Activated B cell treated with CpG ODN at 0.5 μM for 24 hours (primary cell): ENCODE results near the gene B3GNT9. TPM values are rescaled to one million over a fixed set of nuclear protein-coding genes. Genes with fewer than 3 reads are reported as not detected.
A peak's percentile ranks its signal among the peaks of the same experiment; 100 is the strongest.

Experiments
- ATAC-seq: fragments of 200-7000 bp; cut with Tn5 transposase; one replicate; pipeline ENCODE4 v1.10.0; 2021; ENCODE audit warnings: low read depth, mild to moderate bottlenecking, moderate library complexity
- CTCF ChIA-PET: fragments of 350-600 bp; sonication (Branson Sonifier 250); formaldehyde crosslinking; loops from one replicate; lab custom pipeline; 2021; ENCODE audit warnings: antibody characterized with exemption; lab: Charles Lee
- POLR2A ChIA-PET: fragments of 350-600 bp; sonication (Branson Sonifier 250); formaldehyde crosslinking; loops from one replicate; lab custom pipeline; 2021; ENCODE audit warnings: antibody characterized with exemption; lab: Charles Lee
- DNase-seq: peaks from one replicate; pipeline ENCODE4 v3.0.0; 2022
- H3K27ac Mint-ChIP-seq: one replicate; pipeline ENCODE4 v1.8.0; 2020; ENCODE audit warnings: mixed read lengths
- H3K27me3 Mint-ChIP-seq: one replicate; pipeline ENCODE4 v1.8.0; 2021; ENCODE audit warnings: mixed read lengths
- H3K36me3 Mint-ChIP-seq: one replicate; pipeline ENCODE4 v1.8.0; 2021; ENCODE audit warnings: low read depth, mixed read lengths
- H3K4me1 Mint-ChIP-seq: one replicate; pipeline ENCODE4 v1.8.0; 2021; ENCODE audit warnings: mixed read lengths
- H3K4me3 Mint-ChIP-seq: one replicate; pipeline ENCODE4 v1.8.0; 2020; ENCODE audit warnings: mild to moderate bottlenecking, mixed read lengths
- H3K9me3 Mint-ChIP-seq: one replicate; pipeline ENCODE4 v1.8.0; 2020; ENCODE audit warnings: mixed read lengths
- intact Hi-C: fragments of 100-400 bp; cut with micrococcal nuclease; formaldehyde crosslinking; loops from one replicate; pipeline ENCODE4 v1.15.1; 2024
- total RNA-seq: library from RNA; stranded (reverse); gene quantifications from 2 replicates; pipeline ENCODE4 v1.2.3, GENCODE V29; 2022
- TF ChIP-seq, protein P1 (sequence below): fragments of 200-600 bp; IDR thresholded peaks from one replicate; pipeline ENCODE4 v1.8.0; 2022; ENCODE audit warnings: antibody characterized with exemption, mild to moderate bottlenecking

B3GNT9 gene
- total RNA-seq, 1 donor from 2014 or later, result 0.93 TPM

DNA sequence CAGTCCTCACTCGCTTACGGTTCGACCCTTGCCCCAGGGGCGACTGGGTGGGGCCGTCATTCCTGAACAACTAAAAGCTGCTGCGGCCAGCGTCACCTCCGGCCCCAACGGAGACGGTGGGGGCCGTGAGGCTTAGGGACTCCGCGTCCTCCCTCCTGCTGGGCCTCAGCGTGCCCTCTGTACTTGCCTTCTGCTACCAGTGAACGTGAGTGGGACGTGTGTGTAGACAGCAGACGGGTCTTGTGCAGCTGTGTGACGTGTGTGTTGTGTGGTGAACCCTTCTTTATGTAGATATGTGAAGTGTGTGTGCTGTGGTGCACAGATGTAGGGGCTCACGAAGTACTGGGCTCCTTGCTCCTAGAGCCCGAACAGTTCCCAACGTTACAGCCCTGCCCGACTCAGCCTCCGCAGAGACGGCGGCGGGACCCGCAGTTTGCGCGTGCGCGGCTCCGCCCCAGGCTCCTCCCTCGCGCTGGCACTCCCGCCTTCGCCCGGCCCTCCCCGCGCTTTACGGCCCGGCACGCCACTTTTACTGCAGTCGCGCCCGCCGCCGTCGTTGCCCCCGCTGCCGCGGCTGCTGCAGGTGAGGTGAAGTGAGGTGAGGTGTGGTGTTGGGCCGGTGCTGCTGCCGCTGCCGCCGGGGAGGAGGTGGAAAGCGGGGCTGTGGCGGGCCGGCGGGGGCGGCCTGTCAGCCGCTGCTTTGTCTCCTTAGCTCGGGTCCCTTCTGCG is 41.2 kb downstream of the B3GNT9 start, which contains the start of gene PHAF1:
Gene PHAF1, plus strand, starts transcription at position 535 of the 729 bp plus-strand sequence. CDS start 235 bp downstream, outside the sequence.
- Mint-ChIP-seq H3K27ac (peak within 1 kb of the TSS; percentile 83), H3K4me1 (peaks cover 39% of the 10 kb centered on the region), H3K27me3 (no peaks in the 10 kb centered on the region), H3K36me3 (peaks cover 9% of the 10 kb centered on the region), H3K9me3 (no peaks in the 10 kb centered on the region), H3K4me3 (peak within 1 kb of the TSS; percentile 91)
- peak; percentile 92 for ATAC-seq
- TF ChIP-seq, protein P1, sequence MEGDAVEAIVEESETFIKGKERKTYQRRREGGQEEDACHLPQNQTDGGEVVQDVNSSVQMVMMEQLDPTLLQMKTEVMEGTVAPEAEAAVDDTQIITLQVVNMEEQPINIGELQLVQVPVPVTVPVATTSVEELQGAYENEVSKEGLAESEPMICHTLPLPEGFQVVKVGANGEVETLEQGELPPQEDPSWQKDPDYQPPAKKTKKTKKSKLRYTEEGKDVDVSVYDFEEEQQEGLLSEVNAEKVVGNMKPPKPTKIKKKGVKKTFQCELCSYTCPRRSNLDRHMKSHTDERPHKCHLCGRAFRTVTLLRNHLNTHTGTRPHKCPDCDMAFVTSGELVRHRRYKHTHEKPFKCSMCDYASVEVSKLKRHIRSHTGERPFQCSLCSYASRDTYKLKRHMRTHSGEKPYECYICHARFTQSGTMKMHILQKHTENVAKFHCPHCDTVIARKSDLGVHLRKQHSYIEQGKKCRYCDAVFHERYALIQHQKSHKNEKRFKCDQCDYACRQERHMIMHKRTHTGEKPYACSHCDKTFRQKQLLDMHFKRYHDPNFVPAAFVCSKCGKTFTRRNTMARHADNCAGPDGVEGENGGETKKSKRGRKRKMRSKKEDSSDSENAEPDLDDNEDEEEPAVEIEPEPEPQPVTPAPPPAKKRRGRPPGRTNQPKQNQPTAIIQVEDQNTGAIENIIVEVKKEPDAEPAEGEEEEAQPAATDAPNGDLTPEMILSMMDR, result no peak
- CTCF ChIA-PET, result interaction anchor here (0.8 kb wide), 1 partner anchor 8 kb away, joined by 3 read pairs; no protein-coding TSS in a partner anchor
- DNase-seq, result peak; percentile 96
- intact Hi-C loops, result loop anchor here (1.0 to 2.0 kb wide), 2 partner anchors 49 to 80 kb away; partner anchors contain the start of genes CBFB, FBXL8 and TRADD
- POLR2A ChIA-PET, result interaction anchor here (1.0 kb wide), 2 partner anchors 53 to 81 kb away, joined by 3 to 8 read pairs; partner anchors contain the start of gene CBFB

GRCh38 chr16:67108931-67109406 is 41.8 kb downstream of the B3GNT9 start:
- Mint-ChIP-seq H3K9me3 (no peaks in the 10 kb centered on the region), H3K36me3 (peaks cover 8% of the 10 kb centered on the region), H3K4me3 (peak overlapping the region; percentile 91), H3K4me1 (peaks cover 45% of the 10 kb centered on the region), H3K27ac (peak overlapping the region; percentile 77), H3K27me3 (no peaks in the 10 kb centered on the region)
- CTCF ChIA-PET, result no interaction called here
- TF ChIP-seq, protein P1, result no peak
- POLR2A ChIA-PET, result interaction anchor here (1.0 kb wide), 1 partner anchor 81 kb away, joined by 8 read pairs; the partner anchor contains the start of gene CBFB
- no peak for DNase-seq
- intact Hi-C loops, result loop anchor here (1.0 to 2.0 kb wide), 2 partner anchors 50 to 80 kb away; partner anchors contain the start of genes CBFB, FBXL8 and TRADD
- no peak for ATAC-seq

DNA sequence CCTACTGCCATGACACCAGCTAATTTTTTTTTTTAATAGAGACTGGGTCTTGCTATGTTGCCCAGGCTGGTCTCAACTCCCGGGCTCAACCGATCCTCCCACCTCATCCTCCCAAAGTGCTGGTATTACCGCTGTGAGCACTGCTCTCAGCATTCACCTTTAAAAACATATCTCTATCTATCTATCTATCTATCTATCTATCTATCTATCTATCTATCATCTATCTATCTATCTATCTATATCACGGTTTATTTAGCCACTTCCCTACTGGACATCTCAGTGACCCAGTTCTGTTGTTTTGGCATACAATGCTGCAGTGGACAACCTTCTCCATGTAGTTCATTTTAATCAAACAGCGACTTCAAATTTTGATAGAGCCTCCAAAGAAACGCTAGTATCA is 42.3 kb downstream of the B3GNT9 start:
- DNase-seq (no peak), ATAC-seq (no peak)
- intact Hi-C loops, result loop anchor here (2.0 kb wide), 1 partner anchor 50 kb away; the partner anchor contains the start of genes FBXL8 and TRADD
- Mint-ChIP-seq H3K27me3 (no peaks in the 10 kb centered on the region), H3K4me3 (no peak overlapping the region), H3K9me3 (no peaks in the 10 kb centered on the region), H3K4me1 (peaks cover 45% of the 10 kb centered on the region), H3K27ac (no peak overlapping the region), H3K36me3 (peaks cover 8% of the 10 kb centered on the region)
- TF ChIP-seq, protein P1, result no peak
- ChIA-PET POLR2A (no interaction called here), CTCF (no interaction called here)

- Mint-ChIP-seq H3K27me3 (no peaks in the 10 kb centered on the region), H3K4me1 (peaks cover 32% of the 10 kb centered on the region), H3K4me3 (no peak overlapping the region), H3K27ac (no peak overlapping the region), H3K9me3 (no peaks in the 10 kb centered on the region), H3K36me3 (peaks cover 11% of the 10 kb centered on the region)
- TF ChIP-seq, protein P1, result no peak
- ChIA-PET CTCF (no interaction called here), POLR2A (interaction anchor here (0.7 to 1.1 kb wide), 2 partner anchors 53 to 78 kb away, joined by 3 to 4 read pairs; no protein-coding TSS in a partner anchor)
- ATAC-seq (no peak), DNase-seq (no peak)
- intact Hi-C loops, result no loop called here
These were observed 44.9 kb downstream of the B3GNT9 start for GRCh38 chr16:67105881-67106280.

- Mint-ChIP-seq H3K4me3 (no peak overlapping the region), H3K36me3 (peaks cover 10% of the 10 kb centered on the region), H3K27me3 (no peaks in the 10 kb centered on the region), H3K9me3 (no peaks in the 10 kb centered on the region), H3K27ac (peak overlapping the region; percentile 53), H3K4me1 (peaks cover 26% of the 10 kb centered on the region)
- ATAC-seq, result no peak
- ChIA-PET POLR2A (interaction anchor here (0.5 to 1.1 kb wide), 3 partner anchors 53 to 112 kb away, joined by 3 to 4 read pairs (median 3); no protein-coding TSS in a partner anchor), CTCF (no interaction called here)
- TF ChIP-seq, protein P1, result no peak
- intact Hi-C loops, result no loop called here
- DNase-seq, result no peak
These were observed 45.6 kb downstream of the B3GNT9 start for GRCh38 chr16:67105246-67105645.
